ENCODE data around the gene UBL7.

UBL7 gene

DNA sequence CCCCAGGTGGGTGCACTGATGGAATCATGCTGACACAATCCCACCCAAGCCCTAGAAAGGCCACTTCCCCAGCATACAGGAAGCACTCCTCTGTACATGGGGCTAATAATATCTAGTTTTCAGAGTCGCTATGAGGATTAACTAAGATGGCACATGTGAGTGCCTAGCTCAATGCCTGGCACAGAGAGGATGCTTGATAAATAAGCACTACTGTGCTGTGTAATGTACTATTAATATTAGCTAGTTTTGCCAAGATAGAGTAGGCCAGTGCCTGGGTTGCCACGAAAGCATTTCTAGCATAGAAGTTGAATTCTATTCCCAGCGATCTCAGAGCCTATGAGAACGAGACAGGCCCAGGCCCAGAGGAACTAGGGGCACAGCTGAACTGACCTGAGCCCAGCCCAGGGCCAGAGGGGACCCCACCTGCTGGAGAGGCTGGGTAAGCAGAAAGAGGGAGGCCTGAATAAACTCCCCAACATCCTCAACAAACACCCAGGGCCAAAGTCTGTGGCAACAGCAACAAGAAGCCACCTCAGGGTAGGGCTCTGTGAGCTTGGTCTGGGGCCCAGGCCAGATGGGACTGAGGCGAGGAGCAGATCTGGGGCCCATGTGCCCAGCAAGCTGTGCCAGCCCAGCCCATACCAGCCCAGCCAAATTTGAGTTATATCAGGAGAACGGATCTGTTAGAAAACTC lies 19.6 kb downstream of the UBL7 start:
- DNase-seq (ENCODE audit: low spot score), result no peak

DNA sequence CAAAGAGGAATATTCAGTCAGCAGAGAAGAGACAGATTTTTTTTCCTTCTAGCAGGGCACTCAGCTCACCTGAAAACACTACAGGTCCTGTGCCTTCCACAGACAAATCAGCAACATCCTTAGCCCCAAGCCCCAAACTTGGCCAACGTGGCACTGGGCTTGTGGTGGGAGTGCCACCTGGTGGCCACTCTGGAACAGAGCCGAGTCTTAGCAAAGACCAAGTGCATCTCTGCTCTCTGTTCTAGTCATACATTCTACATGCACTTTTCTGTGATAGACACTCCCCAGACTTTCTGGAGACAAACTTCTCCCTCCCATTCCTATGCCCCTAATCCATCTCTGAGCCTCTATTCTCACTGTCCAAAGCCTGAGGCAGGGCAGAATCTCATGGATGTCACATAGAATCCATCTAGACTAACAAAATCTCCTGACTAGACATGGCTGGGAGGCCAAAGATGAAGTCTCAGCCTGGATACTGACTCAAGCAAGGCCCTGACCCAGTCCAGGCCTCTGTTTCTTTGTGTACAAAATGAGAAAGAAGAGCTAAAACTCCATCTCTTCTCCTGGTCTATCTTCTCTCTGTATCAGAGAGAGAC lies 22.1 kb downstream of the UBL7 start:
- DNase-seq (ENCODE audit: low spot score), result peak; percentile 83

DNA sequence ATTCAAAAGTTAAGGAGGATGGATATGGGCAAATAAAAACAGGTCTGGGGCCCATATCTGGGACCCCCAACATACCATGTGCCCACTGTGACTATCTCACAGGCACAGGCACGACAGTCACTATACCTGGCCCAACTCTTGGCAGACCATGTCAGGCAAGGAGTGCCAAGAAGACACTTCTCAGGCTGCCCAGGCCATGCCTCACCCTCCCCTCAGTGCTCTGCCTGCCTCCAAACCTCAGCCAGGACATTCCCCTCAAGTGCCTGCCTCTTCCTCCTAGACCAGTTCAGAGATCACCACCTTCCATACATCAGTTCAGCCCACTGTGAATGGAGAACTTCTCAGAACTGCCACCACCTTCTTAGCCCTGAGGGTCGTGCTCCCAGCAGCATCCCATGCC lies 22.8 kb downstream of the UBL7 start:
- no peak for DNase-seq (ENCODE audit: low spot score)

DNA sequence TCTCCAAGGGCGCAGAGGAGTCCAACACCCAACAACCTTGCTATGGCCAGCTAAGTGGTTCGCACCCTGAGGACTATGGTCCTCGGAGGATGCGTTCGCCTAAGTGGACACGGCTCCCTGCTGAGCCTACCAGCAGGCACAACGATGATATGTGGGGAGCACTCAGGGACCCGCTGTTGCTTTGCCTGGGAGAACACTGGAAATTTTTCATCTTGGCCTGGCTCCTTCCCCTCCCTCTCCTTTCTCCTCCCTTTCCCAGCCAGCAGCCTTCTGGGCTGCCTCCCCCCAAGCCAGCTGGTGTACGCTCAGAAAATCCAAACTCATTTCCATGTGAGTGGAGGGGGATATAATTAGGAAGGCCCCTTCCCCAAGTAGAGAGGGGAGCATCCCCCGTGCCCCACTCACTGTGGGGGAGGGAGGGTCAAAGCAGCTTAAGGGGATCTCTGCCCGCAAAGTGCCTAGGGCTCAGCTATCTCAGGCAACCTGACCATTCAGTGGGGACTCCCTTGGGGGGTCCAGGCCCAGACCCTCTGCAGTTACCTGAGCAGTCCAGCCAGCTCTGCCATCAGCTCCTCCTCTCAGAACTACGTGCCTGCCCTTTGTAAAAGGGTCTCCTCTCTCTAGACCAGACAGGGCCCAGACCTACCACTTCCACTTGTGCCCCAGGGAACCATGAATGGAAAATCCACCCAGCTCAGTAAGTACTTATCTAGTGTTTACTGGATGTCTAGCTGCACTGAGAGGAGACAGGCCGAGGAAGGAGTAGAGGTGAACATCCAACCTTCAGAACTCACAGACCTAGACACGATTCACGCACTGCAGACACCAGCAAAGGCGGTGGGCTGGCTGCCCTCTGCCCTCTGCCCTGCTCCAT lies 26.5 kb downstream of the UBL7 start:
- no peak for DNase-seq (ENCODE audit: low spot score)

DNA sequence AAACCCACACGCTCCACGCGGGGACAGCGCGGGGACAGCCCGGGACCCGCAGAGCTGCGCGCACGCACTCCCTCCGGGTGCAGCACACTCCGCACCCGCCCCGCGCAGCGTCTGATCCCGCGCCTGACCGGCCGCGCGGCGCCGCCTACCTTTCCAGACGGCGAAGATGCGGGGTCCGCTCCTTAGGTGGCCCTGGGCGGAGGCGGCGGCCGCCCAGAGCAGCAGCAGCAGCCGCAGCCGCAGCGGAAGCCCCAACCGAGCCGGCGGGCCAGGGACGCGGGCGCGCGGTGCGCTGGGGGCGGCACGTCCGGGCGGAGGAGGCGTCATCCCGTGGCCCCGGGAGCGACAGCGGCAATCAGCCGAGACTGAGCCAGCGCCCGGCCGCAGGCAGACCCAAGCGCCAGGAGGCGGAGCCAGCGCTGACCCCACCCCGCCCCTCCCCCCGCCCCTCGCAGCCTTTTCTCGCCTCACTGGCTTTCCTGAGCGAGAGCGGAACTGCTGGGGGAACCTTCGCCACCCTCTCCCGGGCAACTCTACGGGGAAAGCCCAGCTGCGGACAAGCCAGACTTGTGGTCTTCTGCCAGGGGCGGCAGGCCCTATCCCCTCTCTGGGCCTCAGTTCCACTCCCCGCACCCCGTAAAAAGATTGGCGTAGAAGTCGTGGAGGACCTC lies 27.2 kb downstream of the UBL7 start, which contains the start of gene SEMA7A:
TSS of gene SEMA7A (minus strand) at position 367 of the 671 bp plus-strand sequence. CDS start at position 327, 40 bp downstream.
- peak; percentile 92 for DNase-seq (ENCODE audit: low spot score)

DNA sequence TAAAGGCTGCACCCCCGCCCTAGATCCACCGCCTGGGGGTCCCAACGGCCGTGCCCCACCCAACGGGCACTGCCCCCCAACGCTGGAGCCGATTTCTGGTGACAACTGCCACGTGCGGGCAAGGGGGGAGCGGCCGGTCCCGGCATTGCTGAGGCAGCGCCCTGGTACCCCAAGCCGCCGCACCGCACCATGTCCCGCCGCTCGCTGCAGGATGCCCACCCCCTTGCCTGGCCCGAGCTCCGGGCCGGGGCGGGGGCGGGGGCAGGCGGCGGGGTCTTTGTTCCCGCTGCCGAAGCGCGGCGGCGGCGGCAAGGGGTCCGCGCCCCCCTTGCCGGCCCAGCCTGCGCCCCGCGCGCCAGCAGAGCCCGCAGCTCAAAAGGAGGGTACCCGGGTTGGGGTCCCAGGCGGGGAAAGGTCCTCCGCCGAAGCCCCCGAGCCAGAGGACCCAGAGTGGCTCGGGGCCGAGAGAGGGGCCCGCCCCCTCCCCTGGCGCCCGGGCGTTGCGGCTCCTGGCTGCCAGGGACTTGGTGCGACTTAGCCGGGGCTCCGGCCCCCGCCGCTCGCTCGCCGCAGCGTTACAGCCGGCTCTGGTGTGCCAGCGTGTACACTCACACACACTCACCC lies 27.9 kb downstream of the UBL7 start:
- no peak for DNase-seq (ENCODE audit: low spot score)

DNA sequence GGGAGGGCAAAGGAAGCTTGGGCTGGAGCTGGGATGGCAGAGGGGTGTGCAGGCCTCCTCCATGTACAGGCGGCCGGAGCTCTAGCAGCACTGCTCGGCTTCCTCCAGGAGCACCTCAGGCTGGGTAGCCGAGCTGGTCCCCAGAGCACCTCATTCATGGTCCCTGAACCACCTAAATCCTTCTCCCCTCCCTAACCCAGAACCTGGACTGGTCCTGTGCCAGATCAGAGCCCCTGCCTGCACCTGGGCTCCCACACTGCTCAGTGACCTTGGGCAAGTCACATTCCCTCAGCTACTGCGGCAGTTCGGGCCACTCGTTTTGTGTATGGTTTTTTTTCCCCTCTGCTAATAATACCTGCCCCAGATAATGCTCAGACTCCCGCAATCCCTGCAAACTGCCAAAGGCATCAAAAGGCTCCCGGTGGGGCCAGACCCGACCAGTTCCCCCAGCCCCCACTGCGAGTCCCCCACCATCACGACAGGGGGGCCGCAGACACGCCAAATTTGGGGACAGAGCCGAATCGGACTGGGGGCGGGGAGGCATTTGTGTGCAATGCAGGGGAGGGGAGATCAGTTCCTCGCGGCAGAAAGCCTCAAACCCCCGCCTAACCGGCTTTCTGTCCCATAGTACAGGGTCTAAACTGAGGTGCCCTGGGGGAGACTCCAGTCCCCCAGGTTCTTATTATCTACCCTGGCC lies 28.5 kb downstream of the UBL7 start:
- DNase-seq (ENCODE audit: low spot score), result no peak

DNA sequence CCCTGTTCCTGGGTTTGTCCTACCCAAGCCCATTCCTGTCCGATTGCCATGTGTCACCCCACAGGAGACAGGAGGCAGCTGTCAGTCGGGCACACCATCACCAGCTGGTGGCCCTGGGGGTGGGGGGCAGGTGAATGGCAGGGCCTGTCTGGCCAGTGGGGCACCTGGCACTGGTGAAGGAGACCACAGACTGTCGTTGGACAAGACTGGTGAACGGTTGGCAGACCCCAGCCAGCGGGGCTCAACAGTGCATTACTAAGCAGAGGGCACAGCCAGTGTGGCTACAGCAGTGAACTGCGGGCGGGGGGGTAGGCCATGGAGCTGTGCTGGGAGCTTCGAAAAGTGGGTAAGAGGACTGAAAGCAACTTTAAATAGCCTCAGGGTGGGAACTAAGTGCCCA lies 29.3 kb downstream of the UBL7 start:
- DNase-seq (ENCODE audit: low spot score), result no peak

DNA sequence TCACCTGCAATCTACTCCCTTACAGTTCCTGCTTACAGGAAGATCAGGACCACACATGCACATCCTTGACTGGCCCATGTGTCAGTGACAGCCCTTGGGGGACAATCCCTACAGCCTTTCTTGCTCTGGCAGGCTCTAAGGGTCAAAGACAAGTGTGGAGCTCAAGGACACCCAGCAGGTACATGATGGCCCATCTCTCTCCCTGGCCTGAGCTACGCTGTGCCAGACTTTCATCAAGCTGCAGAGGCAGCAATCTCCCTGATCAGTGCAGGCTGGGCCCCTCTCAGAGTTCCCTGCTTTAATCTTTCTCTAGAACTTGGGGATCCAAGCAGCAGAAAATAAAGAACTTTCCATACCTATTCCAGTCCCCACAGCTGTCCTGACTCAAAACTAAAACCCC lies 29.8 kb downstream of the UBL7 start:
- DNase-seq (ENCODE audit: low spot score), result no peak

DNA sequence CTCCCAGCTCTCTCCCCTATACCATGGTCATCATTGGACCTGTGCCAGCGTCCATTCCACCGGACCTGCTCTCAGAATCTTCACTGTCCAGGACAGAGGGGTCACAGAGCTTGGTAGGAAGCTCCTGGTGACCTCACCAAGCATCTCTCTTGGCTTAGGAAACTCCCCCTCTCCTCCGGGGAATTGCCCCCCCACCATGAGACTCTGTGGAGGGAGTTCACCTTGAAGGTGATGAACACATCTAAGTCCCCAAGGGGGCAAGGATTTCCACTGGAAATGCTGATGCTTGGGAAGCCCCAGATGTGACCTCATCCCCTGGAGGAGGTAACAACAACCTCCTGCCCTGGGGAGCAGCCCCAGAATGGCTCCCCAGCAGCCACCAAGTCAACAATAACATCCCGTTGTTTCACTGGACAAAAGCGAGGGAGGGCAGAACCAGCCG lies 30.4 kb downstream of the UBL7 start:
- peak; percentile 53 for DNase-seq (ENCODE audit: low spot score)

DNA sequence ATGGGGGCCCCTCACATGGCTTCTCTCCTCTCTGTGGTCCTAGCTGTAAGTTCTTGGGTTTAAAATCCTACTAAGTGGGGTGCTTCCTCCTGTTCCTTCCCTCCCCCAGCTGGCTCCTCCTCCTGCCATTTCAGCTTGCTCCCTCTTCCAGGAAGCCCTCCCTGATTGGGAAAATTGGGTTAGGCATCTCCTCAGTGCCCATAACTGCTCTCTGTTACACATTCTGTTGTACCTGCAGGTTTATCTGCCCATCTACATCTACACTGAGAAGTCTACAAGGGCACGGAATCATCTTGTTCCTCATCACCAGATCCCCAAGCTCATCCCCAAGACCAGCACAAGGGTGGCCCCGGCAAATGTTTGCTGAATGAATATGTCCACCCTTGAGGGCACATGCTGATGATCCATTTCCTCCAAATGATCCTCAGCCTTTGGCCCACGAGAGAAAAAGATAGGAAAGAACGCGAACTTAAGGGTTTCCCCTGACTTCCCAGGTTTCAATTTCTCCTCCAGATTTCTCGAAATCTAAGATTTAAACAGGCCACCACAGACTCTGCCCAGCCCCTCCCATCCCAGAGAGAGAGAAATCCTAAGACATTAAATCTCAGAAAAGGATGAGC lies 31.1 kb downstream of the UBL7 start:
- no peak for DNase-seq (ENCODE audit: low spot score)

DNA sequence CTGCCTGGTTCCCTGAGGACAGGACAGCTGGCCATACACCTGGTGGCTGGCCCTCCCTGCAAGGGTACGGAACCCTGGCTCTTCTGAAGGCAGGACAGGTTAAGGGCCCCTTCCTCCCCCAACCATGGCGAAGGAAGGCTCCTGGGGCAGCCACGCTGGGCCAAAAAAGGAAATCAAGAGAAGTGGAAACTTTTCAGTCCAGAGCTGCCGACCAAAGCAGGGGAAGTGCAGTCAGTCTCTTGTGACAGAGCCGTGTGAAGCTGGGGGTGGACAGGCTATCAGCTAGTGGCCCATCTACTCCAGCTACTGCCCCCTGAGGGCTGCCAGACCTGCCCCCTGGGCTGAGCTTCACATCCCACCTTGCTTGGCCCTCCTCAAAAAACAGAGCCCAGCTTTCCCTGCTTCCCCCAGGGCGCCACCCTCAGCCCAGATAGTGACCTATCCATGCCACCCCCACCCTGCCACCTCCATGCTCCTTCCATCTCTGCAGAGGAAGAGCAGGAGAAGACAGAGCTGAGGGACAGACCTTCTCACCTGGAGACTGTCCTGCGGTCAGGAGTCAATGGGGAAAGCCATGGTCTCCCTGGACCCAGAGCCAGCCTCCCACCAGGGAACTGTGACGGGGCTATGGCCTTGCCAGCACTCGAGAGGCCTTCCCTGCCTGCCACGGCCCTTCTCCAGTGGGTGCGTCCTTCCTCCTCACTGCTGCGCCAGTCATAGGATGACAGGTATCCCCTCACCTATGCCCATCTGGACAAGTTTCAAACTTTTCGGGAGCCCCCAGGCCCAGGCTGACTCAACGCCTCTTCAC lies 31.8 kb downstream of the UBL7 start:
- DNase-seq (ENCODE audit: low spot score), result no peak

DNA sequence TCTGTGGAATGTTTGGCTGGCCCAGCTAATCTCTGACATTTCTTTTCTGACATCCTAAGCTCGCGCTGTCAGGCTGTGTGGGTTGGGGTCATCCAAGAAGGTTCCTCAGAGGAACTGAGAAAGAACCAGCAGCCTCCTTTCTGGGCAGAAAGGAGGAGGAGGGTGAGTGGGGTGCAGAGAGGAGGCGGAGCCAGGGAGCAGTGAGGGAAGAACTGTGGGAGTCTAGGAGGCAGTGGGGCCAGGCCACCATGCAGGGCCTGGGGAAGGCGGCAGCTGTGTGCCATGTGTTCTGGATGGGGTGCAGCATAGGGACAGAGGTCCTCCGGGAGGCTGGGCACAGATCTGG lies 32.5 kb downstream of the UBL7 start:
- no peak for DNase-seq (ENCODE audit: low spot score)

DNA sequence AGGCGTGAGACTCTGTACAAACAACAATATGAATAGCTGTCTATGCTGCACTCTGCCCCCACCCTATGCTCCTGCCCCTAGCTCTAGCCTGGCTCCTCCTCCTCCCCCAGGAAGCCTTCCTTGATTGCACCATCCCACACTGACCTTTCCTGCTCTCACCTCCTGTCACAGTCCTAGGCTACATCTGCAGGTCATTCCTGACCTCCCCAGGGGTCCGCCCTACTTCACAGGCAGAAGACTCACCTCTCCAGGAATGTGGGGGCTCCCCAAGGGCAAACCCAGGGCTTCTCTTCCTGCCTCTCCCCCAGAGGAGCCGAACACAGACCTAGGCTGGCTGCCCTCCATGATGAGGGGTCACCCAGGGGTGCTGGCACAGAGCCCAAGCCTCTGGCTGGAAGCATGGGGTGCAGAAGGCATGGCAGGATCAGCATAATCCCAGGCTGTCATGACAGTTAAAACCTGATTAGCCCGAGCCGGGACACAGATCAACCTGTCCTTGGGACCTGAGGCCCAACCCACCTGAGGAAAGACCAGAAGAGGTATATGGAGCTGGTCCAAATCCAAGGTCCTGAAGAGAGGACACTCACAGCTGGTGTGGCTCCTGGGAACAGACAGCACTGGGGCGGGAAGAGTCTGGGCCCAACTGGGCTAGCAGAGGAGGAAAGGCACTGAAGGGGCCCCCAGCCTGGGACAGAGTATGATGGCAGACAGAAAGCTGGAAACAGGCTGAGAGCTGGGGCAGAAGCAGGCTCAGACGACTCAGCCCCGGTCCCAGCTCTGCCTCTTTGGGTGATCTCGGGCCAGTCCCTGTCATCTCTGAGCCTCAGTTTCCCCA lies 33.1 kb downstream of the UBL7 start:
- DNase-seq (ENCODE audit: low spot score), result no peak

DNA sequence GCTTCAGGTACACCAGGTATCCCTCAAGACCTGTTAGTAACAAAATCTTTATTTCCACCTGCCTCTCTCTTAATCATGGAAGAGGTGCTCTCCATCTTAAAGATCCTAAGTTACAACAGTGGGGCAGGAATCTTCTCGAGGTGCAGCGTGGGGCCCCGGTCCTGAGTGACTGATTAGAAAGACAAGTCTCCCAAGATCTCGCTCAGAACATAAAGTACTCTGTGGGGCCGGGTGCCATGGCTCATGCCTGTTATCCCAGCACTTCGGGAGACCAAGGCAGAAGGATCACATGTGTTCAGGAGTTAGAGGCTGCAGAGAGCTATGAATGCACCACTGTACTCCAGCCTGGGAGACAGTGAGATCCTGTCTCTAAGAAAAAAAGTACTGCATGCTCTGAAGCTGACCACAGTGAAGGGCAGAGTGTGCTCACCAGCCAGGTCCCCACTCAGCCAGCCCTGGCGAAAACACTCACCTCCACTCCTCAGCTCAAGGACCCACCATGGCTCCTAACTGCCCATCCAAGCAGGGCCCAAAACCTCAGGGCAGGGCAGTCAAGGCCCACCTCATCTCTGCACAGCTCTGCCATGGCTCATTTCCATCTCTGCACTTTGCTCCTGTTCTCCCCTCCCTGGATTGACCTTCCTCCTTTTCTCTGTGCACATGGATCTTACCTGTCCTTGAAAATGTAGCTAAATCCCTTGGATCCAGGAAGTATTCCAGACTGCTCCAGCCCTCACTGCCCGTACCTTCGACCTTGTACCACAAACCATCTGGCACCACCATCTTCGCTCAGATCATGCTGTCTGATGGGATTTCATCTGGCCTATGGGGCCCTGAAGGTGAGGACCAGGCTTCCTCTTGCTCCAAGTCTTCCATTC lies 34.3 kb downstream of the UBL7 start:
- DNase-seq (ENCODE audit: low spot score), result no peak

DNA sequence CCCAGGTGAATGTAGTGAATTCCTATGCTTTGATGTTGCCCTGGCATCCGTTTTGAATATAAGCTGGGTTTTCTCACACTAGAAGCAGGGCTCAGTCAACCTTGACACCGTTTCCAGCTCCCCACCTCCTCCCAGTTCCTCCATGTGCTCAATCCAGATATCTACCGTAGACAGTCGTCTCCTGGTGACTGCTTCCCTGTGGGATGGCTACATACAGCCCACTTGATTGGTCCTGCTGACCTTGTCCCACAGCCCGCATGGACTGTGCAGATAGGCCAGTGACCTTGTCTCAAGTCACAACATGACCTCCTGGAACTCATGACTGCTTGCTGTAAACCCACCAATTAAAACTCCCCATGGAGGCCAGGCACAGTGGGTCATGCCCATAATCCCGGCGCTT lies 35.3 kb downstream of the UBL7 start:
- DNase-seq (ENCODE audit: low spot score), result peak; percentile 64

DNA sequence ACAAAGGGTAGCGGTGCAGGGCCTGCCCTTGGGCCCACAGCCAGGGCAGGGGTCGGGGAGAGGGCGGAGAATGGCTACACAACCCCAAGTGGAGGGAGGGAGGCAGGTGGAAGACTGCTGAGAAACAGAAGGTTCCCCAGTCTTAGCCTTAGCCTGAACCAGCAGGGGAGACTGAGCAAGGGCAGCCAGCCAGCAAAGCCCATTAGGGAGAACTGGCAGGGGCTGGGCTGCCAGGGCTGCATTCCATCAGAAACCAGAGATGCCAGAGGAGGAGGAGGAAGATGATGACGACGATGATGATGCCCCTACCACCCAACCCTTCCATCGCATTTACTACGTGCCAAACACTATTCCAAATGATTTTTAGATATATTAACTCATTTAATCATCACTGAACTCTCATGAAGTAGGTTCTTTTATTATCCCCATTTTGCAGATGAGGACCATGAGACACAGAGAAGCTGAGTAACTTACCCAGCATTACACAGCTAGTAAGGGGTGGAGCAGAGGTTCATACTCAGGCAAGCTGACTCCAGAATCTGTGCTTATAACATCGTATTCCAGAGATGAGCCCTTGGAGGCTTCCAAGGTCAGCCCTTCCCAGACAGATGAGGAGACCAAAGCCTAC lies 35.9 kb downstream of the UBL7 start:
- no peak for DNase-seq (ENCODE audit: low spot score)

Data from kidney tubule cell (primary cell).